HG02759 (cell line): ENCODE measurements around the gene KLK4.

Experiments
- ATAC-seq: cut with Tn5 transposase; IDR thresholded peaks from one replicate; pipeline ENCODE4 v1.9.1; 2021; ENCODE audit warnings: mild to moderate bottlenecking, moderate library complexity; ENCODE audit not compliant: unreplicated experiment

The KLK4 gene

DNA sequence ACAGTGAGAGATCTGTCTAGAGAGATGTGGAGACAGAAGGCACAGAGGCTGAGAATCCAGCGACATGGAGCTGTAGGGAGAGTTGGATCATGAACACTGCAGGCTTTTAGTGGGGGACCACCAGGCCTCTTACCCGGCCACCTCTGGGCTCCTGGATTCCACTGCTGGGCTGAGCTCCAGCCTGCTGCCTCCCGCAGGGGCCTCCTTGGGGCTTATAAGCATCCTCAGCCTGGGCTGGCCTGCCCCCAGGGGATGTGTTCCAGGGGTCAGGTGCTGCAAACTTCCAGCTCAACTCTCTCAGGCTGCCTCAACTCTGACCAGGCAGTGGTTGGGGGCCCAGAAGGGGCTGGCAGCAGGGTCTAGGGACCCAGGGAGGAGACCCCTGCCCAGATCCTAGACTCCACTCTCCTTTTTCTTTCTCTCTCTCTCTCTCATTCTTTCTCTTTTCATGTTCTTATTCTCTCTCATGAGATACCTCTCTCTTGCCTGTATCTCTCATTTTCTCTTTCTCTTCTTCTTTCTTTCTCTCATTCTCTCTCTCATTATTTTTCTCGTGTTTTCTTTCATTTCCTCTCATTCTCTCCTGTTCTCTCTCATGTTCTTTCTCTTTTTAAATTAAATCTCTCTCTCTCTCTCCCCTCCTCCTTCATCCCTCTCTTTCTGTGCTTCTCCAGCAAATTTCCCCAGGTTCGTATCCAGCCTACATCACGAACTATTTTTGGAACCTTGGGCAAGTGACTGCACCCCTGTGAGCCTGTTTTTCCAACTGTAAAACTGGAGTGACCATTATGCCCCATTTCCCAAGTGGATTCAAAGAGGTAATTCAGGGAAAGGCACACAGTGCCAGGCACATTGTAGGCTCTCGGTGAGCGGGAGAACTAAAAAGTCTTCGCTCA, at the start of gene KLK4:
Gene KLK4 (minus strand): TSS at position 190 of the 896 bp plus-strand sequence. CDS start 657 bp downstream, outside the sequence.
- no peak for ATAC-seq

DNA sequence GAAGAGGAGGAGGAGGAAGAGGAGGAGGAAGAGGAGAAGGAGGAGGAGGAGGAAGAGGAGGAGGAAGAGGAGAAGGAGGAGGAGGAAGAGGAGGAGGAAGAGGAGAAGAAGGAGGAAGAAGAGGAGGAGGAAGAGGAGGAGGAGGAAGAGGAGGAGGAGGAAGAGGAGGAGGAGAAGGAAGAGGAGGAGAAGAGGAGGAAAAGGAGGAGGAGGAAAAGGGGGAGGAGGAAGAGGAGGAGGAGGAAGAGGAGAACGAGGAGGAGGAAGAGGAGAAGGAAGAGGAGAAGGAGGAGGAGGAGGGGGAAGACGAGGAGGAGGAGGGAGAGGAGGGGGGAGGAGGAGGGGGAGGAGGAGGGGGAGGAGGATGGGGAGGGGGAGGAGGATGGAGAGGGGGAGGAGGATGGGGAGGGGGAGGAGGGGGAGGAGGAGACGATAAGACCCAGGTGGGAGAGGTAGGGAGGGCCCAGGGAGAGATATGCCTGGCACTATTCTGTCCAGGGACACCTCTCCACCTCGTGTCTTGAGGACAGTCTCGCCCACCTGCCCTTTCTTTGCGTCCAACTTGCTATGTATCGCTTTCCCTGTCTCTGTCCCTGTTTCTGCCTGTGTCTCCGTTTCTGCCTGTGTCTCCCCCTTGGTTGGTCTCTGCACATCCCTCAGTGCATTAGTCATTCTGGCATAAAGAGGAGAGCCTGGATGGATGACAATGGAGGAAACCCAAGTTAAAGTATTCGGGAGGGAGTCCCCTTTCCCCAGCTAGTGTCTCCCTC, 48.7 kb upstream of the KLK4 start:
- no peak for ATAC-seq

GRCh38 chr19:50957587-50957986, 46.4 kb upstream of the KLK4 start:
- ATAC-seq = no peak

DNA sequence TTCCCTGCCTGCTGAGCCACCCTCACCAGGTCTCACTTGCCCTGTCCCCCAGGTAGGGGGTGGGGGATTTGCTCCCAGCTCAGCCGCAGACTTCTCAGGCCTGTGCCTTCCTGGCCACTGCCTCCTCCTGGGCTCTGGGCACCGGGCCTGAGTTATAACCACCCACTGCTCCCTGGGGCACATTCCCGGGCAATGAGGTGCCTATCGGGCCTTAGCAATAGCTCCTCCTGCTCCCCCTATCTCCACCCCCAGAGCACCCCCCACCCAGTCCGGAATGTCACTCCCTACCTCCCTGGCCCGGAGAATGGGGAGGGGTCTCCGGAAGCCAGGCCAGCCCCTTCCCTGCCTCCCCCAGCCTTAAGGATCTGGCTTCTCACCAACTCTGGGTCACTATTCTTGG, 41.7 kb upstream of the KLK4 start, which contains the start of gene KLK5:
Gene KLK5 (minus strand): TSS at position 129 of the 400 bp plus-strand sequence. CDS start 381 bp downstream, outside the sequence.
- no peak for ATAC-seq

- no peak for ATAC-seq
Measured at GRCh38 chr19:50949861-50950260, 38.7 kb upstream of the KLK4 start.

DNA sequence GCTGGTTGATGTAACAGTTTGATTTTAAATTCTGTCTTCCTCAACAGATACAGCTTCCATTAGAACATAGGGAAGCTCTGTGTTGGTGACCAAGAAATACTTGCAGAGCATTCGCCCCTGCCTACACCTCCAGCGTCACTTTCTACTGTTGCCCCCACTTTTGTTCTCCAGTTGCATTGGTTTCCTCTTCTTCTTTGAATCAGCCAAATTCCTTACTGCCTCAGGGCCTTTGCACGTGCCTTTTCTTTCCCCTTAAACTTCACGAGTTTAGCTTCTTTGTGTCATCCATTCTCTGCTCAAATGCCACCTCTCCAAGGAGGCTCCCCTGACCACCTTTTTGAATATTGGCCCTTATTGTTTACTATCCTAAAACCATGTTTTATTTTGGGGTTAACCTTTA, 35.9 kb upstream of the KLK4 start:
- no peak for ATAC-seq

DNA sequence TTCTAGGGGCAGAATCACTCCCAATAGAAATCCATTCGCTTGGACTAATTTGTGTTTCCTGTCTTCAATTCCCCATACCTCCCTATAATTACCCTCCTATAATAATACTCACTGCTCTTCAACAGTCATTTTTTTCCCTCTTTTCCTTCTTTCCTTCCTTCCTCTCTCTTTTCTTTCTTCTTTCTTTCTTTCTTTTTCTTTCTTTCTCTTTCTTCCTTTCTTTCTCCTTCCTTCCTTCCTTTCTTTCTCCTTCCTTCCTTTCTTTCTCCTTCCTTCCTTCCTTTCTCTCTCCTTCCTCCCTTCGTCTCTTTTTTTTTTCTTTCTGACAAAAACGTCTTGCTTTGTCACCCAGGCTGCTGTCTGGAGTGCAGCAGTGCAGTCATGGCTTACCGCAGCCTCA, 33.6 kb upstream of the KLK4 start:
- ATAC-seq = no peak

GRCh38 chr19:50943074-50943828, 32.1 kb upstream of the KLK4 start:
- no peak for ATAC-seq

DNA sequence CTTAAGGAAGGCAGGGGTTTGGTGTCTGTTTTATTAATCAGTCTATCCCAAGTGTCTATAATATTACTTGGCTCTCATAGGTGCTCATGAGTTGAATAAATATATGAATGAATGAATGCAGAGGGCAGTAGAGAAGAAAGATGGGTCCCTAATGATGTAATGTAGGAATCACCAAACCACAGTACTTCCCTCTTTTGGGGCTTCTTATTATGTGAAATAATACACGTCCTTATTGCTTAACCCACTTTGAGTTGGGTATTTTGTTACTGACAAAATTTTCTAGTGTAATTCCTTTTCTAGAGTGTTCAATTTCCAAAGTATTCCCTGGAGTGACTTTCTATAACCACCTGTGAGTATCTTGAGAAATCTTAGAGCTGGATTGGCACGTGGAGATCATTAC, 28.4 kb upstream of the KLK4 start:
- no peak for ATAC-seq

DNA sequence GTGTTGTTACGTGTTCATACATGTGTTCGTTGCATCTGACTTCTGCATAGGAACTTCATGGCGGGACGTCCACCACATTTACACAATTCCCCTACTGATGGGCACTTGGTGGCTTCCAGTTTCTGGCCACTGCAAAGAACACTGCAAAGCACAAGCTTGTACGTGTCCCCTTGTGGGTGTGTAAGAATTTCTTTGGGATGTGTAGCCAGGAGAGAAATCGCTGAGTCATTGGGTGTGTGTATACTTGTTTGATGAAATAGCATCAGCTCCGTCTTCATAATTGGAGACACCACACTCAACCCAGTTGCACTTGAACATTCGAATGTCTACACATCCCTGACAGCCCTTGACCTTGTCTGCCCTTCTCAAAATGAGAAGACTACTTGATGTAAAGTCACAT, 22.4 kb upstream of the KLK4 start:
- no peak for ATAC-seq

GRCh38 chr19:50932690-50933083, 21.5 kb upstream of the KLK4 start:
- ATAC-seq = no peak

DNA sequence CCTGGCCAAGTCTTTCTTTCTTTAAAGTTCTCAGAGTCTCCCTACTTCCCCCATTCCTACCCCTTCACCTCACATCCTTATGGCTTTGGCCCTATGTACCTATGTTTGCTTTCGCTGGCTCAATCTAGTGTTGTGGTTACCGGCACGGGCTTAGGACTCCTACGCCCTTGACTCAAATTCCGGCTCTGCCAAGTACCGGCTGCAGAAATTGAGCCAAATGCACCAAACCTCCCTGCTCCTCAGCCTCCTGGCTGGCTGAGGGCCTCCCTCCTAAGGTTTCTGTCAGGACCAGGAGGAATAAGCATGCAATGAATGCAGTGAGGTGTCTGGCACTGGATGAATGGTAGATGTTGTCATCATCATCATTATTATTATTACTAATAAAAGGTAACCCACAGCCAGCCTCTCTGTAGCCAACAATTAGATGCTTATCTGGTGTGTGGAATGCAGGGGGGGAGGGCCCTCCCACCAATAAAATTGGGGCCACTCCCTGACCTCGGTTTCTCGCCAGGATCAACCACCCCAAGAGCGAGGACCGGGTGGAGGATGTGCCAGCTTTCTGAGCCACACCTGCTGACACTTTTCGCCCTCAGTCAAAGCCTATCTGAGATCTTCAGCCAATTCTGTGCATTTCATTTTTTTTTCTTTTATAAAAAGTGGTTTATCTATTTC, 21.0 kb upstream of the KLK4 start:
- no peak for ATAC-seq

DNA sequence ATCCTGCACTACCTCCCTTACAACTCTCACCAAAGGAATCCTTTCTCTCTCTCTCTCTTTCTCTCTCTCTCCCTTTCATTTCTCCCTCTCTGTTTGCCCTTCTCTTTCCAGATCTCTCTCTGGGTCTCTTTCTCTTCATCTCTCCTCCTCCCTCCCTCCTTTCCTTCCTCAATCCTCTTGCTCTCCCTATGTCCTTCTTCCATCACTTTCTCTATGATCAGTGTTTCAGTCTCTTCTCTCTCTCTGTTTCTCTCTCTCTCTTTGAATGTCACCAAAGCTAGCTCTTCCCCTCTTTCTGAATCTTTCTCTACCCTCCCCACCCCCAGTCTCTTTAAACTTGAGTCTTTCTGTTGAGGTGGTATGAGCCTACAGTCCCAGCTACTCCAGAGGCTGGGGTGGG, 19.8 kb upstream of the KLK4 start:
- ATAC-seq = no peak

DNA sequence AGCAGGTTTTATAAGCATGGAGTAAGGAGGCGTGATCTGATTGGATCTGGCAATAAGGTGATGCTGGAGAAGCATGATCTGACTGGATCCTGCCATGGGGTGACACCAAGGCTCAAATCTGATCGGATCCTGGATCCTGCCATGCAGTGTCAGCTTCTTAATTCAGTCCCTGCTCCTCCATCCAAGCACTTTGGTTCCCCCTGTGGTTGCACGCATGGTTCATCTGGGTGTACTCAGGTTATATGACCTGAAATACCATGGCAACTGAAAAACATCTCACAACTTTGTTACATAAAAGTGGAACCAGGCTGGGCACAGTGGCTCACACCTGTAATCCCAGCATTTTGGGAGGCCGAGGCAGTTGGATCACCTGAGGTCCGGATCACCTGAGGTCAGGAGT, 17.6 kb upstream of the KLK4 start:
- no peak for ATAC-seq

- no peak for ATAC-seq
Measured at GRCh38 chr19:50926144-50926543, 14.9 kb upstream of the KLK4 start.

DNA sequence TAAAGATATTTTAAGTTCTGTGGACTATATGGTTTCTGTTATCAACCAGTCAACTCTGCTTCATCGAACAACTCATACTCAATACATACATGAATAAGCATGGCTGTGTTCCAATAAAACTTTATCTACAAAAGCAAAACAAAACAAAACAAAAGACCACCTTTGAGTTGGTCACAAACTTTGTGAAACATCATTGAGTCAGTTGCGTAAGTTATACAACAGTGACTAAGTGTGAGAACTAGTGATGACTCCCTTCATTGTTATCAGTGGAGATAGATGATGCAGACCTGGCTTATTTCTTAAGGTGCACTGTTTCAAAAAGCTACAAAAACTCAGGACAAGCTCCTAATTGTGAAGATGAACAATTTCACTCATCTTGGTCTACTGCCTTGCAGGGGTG, 14.5 kb upstream of the KLK4 start:
- ATAC-seq = no peak

DNA sequence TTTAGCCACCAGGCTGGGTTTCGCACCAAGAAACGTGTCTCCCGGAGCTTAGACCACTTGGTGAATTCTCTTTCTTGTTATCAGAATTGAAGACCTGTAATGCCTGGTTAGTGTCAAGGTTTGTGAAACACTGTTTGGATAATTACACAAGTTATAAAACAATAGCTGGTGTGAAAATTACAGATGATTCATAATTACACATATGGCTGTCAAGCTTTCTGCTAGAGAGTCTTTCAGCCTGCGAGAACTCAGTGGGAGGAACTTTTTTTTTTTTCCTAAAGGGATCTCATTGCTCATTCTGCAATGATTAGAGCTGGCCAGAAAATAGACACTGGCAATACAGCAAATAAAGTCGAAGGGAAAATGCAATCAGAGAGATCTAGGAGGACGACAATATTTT, 13.4 kb upstream of the KLK4 start:
- ATAC-seq = no peak

- ATAC-seq = peak; percentile 78
Measured at GRCh38 chr19:50922317-50922853, 11.2 kb upstream of the KLK4 start.

- peak; percentile 28 for ATAC-seq
Measured at GRCh38 chr19:50921426-50922316, 10.5 kb upstream of the KLK4 start.
